ENCODE measurements around the gene PARVA. TPM values are rescaled to one million over a fixed set of nuclear protein-coding genes. Genes with fewer than 3 reads are reported as not detected.

Gene PARVA
- total RNA-seq, 1 donor from 2014 or later = 75.4 TPM

DNA sequence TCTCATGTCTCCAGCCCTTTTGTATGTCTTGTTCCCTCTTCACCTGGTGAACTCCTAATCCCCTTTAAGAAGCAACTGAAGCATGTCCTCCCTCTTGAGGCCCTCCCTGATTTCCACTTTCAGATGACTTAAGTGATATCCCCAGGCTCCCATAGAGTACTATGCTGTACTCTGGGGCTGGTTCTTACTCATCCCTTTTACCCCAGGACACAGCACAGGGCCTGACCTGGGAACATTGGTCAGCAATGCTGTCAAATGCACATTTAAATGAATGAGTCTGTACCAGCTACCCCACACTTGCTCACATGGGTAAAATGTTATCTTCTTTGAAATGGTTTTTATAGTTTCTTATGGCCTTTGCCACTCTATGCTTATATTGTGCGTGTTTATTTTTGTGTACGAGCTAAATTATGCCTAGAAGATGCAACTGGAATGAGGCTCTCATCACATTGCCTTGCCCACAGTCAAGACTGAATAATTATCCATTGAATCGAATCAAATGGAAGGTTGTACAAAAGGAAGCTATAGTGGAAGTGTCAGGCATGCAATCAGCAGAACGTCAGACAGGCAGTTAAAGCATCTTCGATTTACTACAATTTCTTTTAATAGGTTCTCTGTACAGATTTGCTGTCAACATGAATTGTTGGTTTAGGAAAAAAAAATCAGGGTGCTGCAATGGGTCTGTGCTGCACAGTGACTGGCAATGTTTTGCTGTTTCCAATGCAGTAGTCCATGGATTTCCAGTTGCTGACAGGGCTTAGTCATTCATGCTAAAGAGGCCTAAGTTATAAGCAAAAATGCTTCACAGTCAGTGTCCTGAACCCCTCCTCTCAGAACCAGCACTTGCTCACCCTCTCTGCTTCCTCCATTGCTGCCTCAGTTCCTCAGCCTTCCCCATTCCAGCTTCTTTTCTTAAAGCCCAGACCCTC lies 79.5 kb downstream of the PARVA start:
- Histone ChIP-seq H3K27me3 (ENCODE audit: low read depth) (no peaks in the 10 kb centered on the region), H3K4me3 (no peak overlapping the region), H3K36me3 (no peaks in the 10 kb centered on the region), H3K27ac (replicated peaks) (peak overlapping the region; percentile 46), H3K4me1 (peaks cover 99% of the 10 kb centered on the region), H3K9me3 (replicated peaks) (no peaks in the 10 kb centered on the region)
- no peak for TF ChIP-seq CTCF (IDR thresholded peaks at IDR 0.05; ENCODE audit: borderline replicate concordance)
- no peak for DNase-seq
- intact Hi-C loops (cut with micrococcal nuclease) = no loop called here

GRCh38 chr11:12458042-12458441 lies 80.7 kb downstream of the PARVA start:
- intact Hi-C loops (cut with micrococcal nuclease) = no loop called here
- Histone ChIP-seq H3K36me3 (no peaks in the 10 kb centered on the region), H3K27me3 (ENCODE audit: low read depth) (no peaks in the 10 kb centered on the region), H3K4me3 (no peak overlapping the region), H3K4me1 (peaks cover 88% of the 10 kb centered on the region), H3K27ac (replicated peaks) (peak overlapping the region; percentile 46), H3K9me3 (replicated peaks) (no peaks in the 10 kb centered on the region)
- DNase-seq = no peak
- no peak for TF ChIP-seq CTCF (IDR thresholded peaks at IDR 0.05; ENCODE audit: borderline replicate concordance)

GRCh38 chr11:12459374-12459773 lies 82.0 kb downstream of the PARVA start:
- TF ChIP-seq CTCF (IDR thresholded peaks at IDR 0.05; ENCODE audit: borderline replicate concordance) = no peak
- intact Hi-C loops (cut with micrococcal nuclease) = no loop called here
- Histone ChIP-seq H3K36me3 (no peaks in the 10 kb centered on the region), H3K27me3 (ENCODE audit: low read depth) (no peaks in the 10 kb centered on the region), H3K4me3 (no peak overlapping the region), H3K4me1 (peaks cover 75% of the 10 kb centered on the region), H3K27ac (replicated peaks) (peak overlapping the region; percentile 24), H3K9me3 (replicated peaks) (peaks cover 6% of the 10 kb centered on the region)
- no peak for DNase-seq

GRCh38 chr11:12459865-12460444 lies 82.6 kb downstream of the PARVA start:
- no peak for DNase-seq
- H3K27me3 ChIP-seq (ENCODE audit: low read depth) = no peaks in the 10 kb centered on the region
- H3K27ac ChIP-seq (replicated peaks) = no peak overlapping the region
- H3K4me1 ChIP-seq = peaks cover 69% of the 10 kb centered on the region
- no peak overlapping the region for H3K4me3 ChIP-seq
- no peak for TF ChIP-seq CTCF (IDR thresholded peaks at IDR 0.05; ENCODE audit: borderline replicate concordance)
- intact Hi-C loops (cut with micrococcal nuclease) = no loop called here
- H3K36me3 ChIP-seq = no peaks in the 10 kb centered on the region
- H3K9me3 ChIP-seq (replicated peaks) = peaks cover 12% of the 10 kb centered on the region

- H3K27ac ChIP-seq (replicated peaks) = no peak overlapping the region
- no peak for TF ChIP-seq CTCF (IDR thresholded peaks at IDR 0.05; ENCODE audit: borderline replicate concordance)
- H3K36me3 ChIP-seq = no peaks in the 10 kb centered on the region
- no peak for DNase-seq
- intact Hi-C loops (cut with micrococcal nuclease) = no loop called here
- H3K4me3 ChIP-seq = no peak overlapping the region
- H3K4me1 ChIP-seq = peaks cover 64% of the 10 kb centered on the region
- H3K9me3 ChIP-seq (replicated peaks) = peaks cover 16% of the 10 kb centered on the region
- H3K27me3 ChIP-seq (ENCODE audit: low read depth) = no peaks in the 10 kb centered on the region
Observed at GRCh38 chr11:12460466-12460865, 83.1 kb downstream of the PARVA start.
